Dermis microvascular lymphatic vessel endothelial cell (primary cell): ENCODE data around the gene DCTN1. TPM values are rescaled to one million over a fixed set of nuclear protein-coding genes. Genes with fewer than 3 reads are reported as not detected.

ENCODE experiments used
- DNase-seq, 2 donors: peaks; one replicate each; pipeline versions ENCODE4 v3.0.0 to v3.0.0-alpha.2; 2010; ENCODE audit warnings: low read depth in 2 of 2
- total RNA-seq: library from RNA; depleted of rRNA; stranded (reverse); fragments of >200 nt; gene quantifications from 2 replicates; pipeline ENCODE4 v1.2.1, GENCODE V29; 2014

The DCTN1 gene
- total RNA-seq, 1 donor from 2014 or later = 105 TPM

- DNase-seq = no peak
Observed at GRCh38 chr2:74414441-74414840, 34.3 kb upstream of the DCTN1 start.

GRCh38 chr2:74413001-74413698 lies 33.0 kb upstream of the DCTN1 start:
- DNase-seq = no peak

- no peak for DNase-seq
Observed at GRCh38 chr2:74407682-74408081, 27.6 kb upstream of the DCTN1 start.

GRCh38 chr2:74406035-74406434 lies 25.9 kb upstream of the DCTN1 start:
- peak in 1 of 2 donors; percentile 23 for DNase-seq

GRCh38 chr2:74401891-74402290 lies 21.8 kb upstream of the DCTN1 start:
- no peak for DNase-seq

- peak in 1 of 2 donors; percentile 40 for DNase-seq
Observed at GRCh38 chr2:74399785-74400184, 19.7 kb upstream of the DCTN1 start.

- DNase-seq = no peak
Observed at GRCh38 chr2:74396149-74396548, 16.0 kb upstream of the DCTN1 start.

- no peak for DNase-seq
Observed at GRCh38 chr2:74393525-74393924, 13.4 kb upstream of the DCTN1 start.

- no peak for DNase-seq
Observed at GRCh38 chr2:74392449-74392743, 12.3 kb upstream of the DCTN1 start.

- DNase-seq = peak; percentile 84 to 93
Observed at GRCh38 chr2:74391580-74392448, 11.7 kb upstream of the DCTN1 start.

- DNase-seq = no peak
Observed at GRCh38 chr2:74391209-74391579, 11.1 kb upstream of the DCTN1 start.

- no peak for DNase-seq
Observed at GRCh38 chr2:74390606-74391005, 10.5 kb upstream of the DCTN1 start.

- DNase-seq = no peak
Observed at GRCh38 chr2:74387346-74387745, 7.2 kb upstream of the DCTN1 start.

- no peak for DNase-seq
Observed at GRCh38 chr2:74385396-74385795, 5.3 kb upstream of the DCTN1 start.

GRCh38 chr2:74384051-74384450 lies 3.9 kb upstream of the DCTN1 start:
- no peak for DNase-seq

- peak; percentile 86 to 90 for DNase-seq
Observed at GRCh38 chr2:74383254-74383653, 3.1 kb upstream of the DCTN1 start.

GRCh38 chr2:74381751-74382150 lies 1.6 kb upstream of the DCTN1 start:
- DNase-seq = no peak

GRCh38 chr2:74378007-74378406 lies 2.1 kb downstream of the DCTN1 start:
- no peak for DNase-seq

- no peak for DNase-seq
Observed at GRCh38 chr2:74375838-74376237, 4.3 kb downstream of the DCTN1 start.

GRCh38 chr2:74374509-74375205 lies 5.5 kb downstream of the DCTN1 start:
- DNase-seq = peak in 1 of 2 donors; percentile 31

- DNase-seq = no peak
Observed at GRCh38 chr2:74373985-74374384, 6.1 kb downstream of the DCTN1 start.

GRCh38 chr2:74373221-74373676 lies 6.9 kb downstream of the DCTN1 start:
- DNase-seq = no peak
